HCT116 (cell line): ENCODE measurements around the gene MYBPC3. TPM values are rescaled to one million over a fixed set of nuclear protein-coding genes. Genes with fewer than 3 reads are reported as not detected.

Experiments used
- ATAC-seq: fragments of 200-7000 bp; cut with Tn5 transposase; 2 replicates; pipeline ENCODE4 v1.9.1; 2020; ENCODE audit warnings: mild to moderate bottlenecking, moderate library complexity
- BruUV-seq: library from RNA; stranded (reverse); fragments of 400-500 nt; replicated peaks from 2 replicates; lab custom pipeline; 2021; lab: Mats Ljungman, UMichigan
- CTCF ChIA-PET: fragments of 300-600 bp; sonication (Branson Sonifier 250); formaldehyde crosslinking; loops from one replicate; lab custom pipeline; 2021; ENCODE audit warnings: antibody characterized with exemption; lab: Charles Lee
- POLR2A ChIA-PET: fragments of 300-600, 350-600 bp; sonication (Branson Sonifier 250); formaldehyde crosslinking; loops from one replicate; lab custom pipeline; 2021; ENCODE audit warnings: antibody characterized with exemption; lab: Charles Lee
- RAD21 ChIA-PET, 2 experiments: fragments of 300-600 bp; sonication (Branson Sonifier 250); formaldehyde crosslinking; loops; one replicate each; lab custom pipeline; 2023; ENCODE audit warnings: low total read pairs in 2 of 2; ENCODE audit not compliant: uncharacterized antibody in 2 of 2, unreplicated experiment in 2 of 2, low non-redundant PET in 1 of 2; lab: Charles Lee
- DNase-seq: peaks from one replicate; pipeline ENCODE4 v3.0.0-alpha.2; 2010; ENCODE audit warnings: low read depth, low spot score
- H2AFZ ChIP-seq: fragments of 200-600 bp; shearing (Covaris generic), sonication (generic); 2 replicates; pipeline ENCODE4 v1.6.1; 2017; ENCODE audit warnings: low read depth, mixed run types, mixed read lengths, antibody characterized with exemption, low read length; ENCODE audit not compliant: poor library complexity, severe bottlenecking
- H3K27ac ChIP-seq: 2 replicates; pipeline ENCODE4 v1.5.1; 2012; ENCODE audit warnings: low read depth, low read length
- H3K27me3 ChIP-seq: fragments of 200-600 bp; sonication (generic); 2 replicates; pipeline ENCODE4 v1.6.1; 2016; ENCODE audit warnings: mixed run types, low read length, mixed read lengths; ENCODE audit not compliant: insufficient read depth
- H3K36me3 ChIP-seq, 2 experiments: fragments of 200-500 bp in 1 of 2; fragments of 200-600 bp in 1 of 2; sonication (Bioruptor generic) in 1 of 2; sonication (generic) in 1 of 2; 2 replicates each; pipeline versions ENCODE4 v1.5.1 to v1.6.1; 2014 to 2016; ENCODE audit warnings: low read length in 2 of 2, inconsistent platforms in 1 of 2, mixed read lengths in 1 of 2, mixed run types in 1 of 2; ENCODE audit not compliant: insufficient read depth in 2 of 2, control insufficient read depth in 1 of 2
- H3K4me1 ChIP-seq, 2 experiments: fragments of 200-600 bp in 1 of 2; sonication (generic) in 1 of 2; 2 replicates each; pipeline versions ENCODE4 v1.5.1 to v1.6.1; 2012 to 2017; ENCODE audit warnings: low read length in 2 of 2, inconsistent platforms in 1 of 2, mild to moderate bottlenecking in 1 of 2, mixed read lengths in 1 of 2, mixed run types in 1 of 2, moderate library complexity in 1 of 2; ENCODE audit not compliant: insufficient read depth in 2 of 2, control insufficient read depth in 1 of 2
- H3K4me2 ChIP-seq: fragments of 200-600 bp; sonication (generic); 2 replicates; pipeline ENCODE4 v1.6.1; 2017; ENCODE audit warnings: mixed run types, low read length, mixed read lengths
- H3K4me3 ChIP-seq, 2 experiments: fragments of 200-600 bp in 1 of 2; sonication (generic) in 1 of 2; replicated peaks in 1 of 2; 2 replicates each; pipeline ENCODE4 v1.5.1; 2011 to 2016; ENCODE audit warnings: low read length in 2 of 2, control low read depth in 1 of 2, low read depth in 1 of 2, mild to moderate bottlenecking in 1 of 2, mixed read lengths in 1 of 2, mixed run types in 1 of 2
- H3K79me2 ChIP-seq: fragments of 200-600 bp; sonication (generic); 2 replicates; pipeline ENCODE4 v1.6.1; 2017; ENCODE audit warnings: mild to moderate bottlenecking, mixed run types, low read length, moderate library complexity, mixed read lengths; ENCODE audit not compliant: insufficient read depth
- H3K9ac ChIP-seq: fragments of 200-600 bp; sonication (generic); 2 replicates; pipeline ENCODE4 v1.6.1; 2016; ENCODE audit warnings: low read length, mixed read lengths
- H3K9me2 ChIP-seq: fragments of 200-600 bp; sonication (generic), shearing (Covaris generic); 2 replicates; pipeline ENCODE4 v1.6.1; 2017; ENCODE audit warnings: mixed run types, mild to moderate bottlenecking, moderate library complexity; ENCODE audit not compliant: insufficient read depth
- H3K9me3 ChIP-seq, 2 experiments: fragments of 200-500 bp in 1 of 2; fragments of 200-600 bp in 1 of 2; sonication (Bioruptor generic) in 1 of 2; sonication (generic) in 1 of 2; 2 replicates each; pipeline ENCODE4 v1.6.1; 2014 to 2017; ENCODE audit warnings: low read length in 2 of 2, mixed read lengths in 2 of 2, inconsistent platforms in 1 of 2, low read depth in 1 of 2, mild to moderate bottlenecking in 1 of 2, mixed run types in 1 of 2, moderate library complexity in 1 of 2; ENCODE audit not compliant: control insufficient read depth in 1 of 2, insufficient read depth in 1 of 2
- H4K20me1 ChIP-seq: fragments of 200-600 bp; sonication (generic), shearing (Covaris generic); 2 replicates; pipeline ENCODE4 v1.6.1; 2017; ENCODE audit warnings: mixed run types, mild to moderate bottlenecking, moderate library complexity; ENCODE audit not compliant: insufficient read depth
- ATF3 ChIP-seq: IDR thresholded peaks from 2 replicates; pipeline ENCODE4 v1.6.1; 2012
- CBX3 ChIP-seq: IDR thresholded peaks from 2 replicates; pipeline ENCODE4 v1.6.1; 2012; ENCODE audit warnings: low read depth
- CEBPB ChIP-seq: IDR thresholded peaks from 2 replicates; pipeline ENCODE4 v1.6.1; 2012; ENCODE audit warnings: low read depth
- ELF1 ChIP-seq: IDR thresholded peaks from 2 replicates; pipeline ENCODE4 v1.6.1; 2012; ENCODE audit warnings: low read depth, borderline replicate concordance
- EZH2 ChIP-seq: fragments of 200-600 bp; sonication (generic); IDR thresholded peaks from 2 replicates; pipeline ENCODE4 v1.6.1; 2017; ENCODE audit warnings: antibody characterized with exemption, mixed run types
- FOSL1 ChIP-seq: IDR thresholded peaks from 2 replicates; pipeline ENCODE4 v1.6.1; 2012; ENCODE audit warnings: low read depth
- JUND ChIP-seq: IDR thresholded peaks from 2 replicates; pipeline ENCODE4 v1.6.1; 2012
- MAX ChIP-seq: IDR thresholded peaks from 2 replicates; pipeline ENCODE4 v1.6.1; 2012
- POLR2A ChIP-seq: IDR thresholded peaks from 2 replicates; pipeline ENCODE4 v1.7.0; 2011; ENCODE audit warnings: borderline replicate concordance; ENCODE audit not compliant: insufficient read depth, insufficient read length; ENCODE audit errors: extremely low read depth
- POLR2AphosphoS5 ChIP-seq: IDR thresholded peaks from 2 replicates; pipeline ENCODE4 v1.6.1; 2011; ENCODE audit warnings: mild to moderate bottlenecking, low read depth, low read length, moderate library complexity
- RAD21 ChIP-seq: IDR thresholded peaks from 2 replicates; pipeline ENCODE4 v1.6.1; 2012; ENCODE audit warnings: low read depth, mild to moderate bottlenecking
- SIN3A ChIP-seq: IDR thresholded peaks from 2 replicates; pipeline ENCODE4 v1.6.1; 2012; ENCODE audit warnings: low read depth
- SP1 ChIP-seq: IDR thresholded peaks from 2 replicates; pipeline ENCODE4 v1.6.1; 2012; ENCODE audit warnings: low read depth
- TCF7L2 ChIP-seq: IDR thresholded peaks from 2 replicates; pipeline ENCODE4 v1.7.0; 2011; ENCODE audit warnings: borderline replicate concordance, inconsistent platforms; ENCODE audit not compliant: insufficient read depth, insufficient read length; ENCODE audit errors: extremely low read depth
- ZBTB33 ChIP-seq: IDR thresholded peaks from 2 replicates; pipeline ENCODE4 v1.6.1; 2011; ENCODE audit warnings: mild to moderate bottlenecking, low read length, moderate library complexity; ENCODE audit not compliant: insufficient replicate concordance; ENCODE audit errors: extremely low read depth
- ZFX ChIP-seq: fragments of 450-650 bp; IDR thresholded peaks from 2 replicates; pipeline ENCODE4 v1.6.1; 2017
- ZNF274 ChIP-seq: fragments of 200-500 bp; sonication (Bioruptor generic); IDR thresholded peaks from 2 replicates; pipeline ENCODE4 v1.6.1; 2014; ENCODE audit warnings: mild to moderate bottlenecking, low read depth, low read length, inconsistent platforms
- intact Hi-C: fragments of 100-400 bp; cut with micrococcal nuclease; formaldehyde crosslinking; loops from 2 replicates; pipeline ENCODE4 v1.10.0; 2022
- total RNA-seq: library from RNA; stranded (reverse); gene quantifications from one replicate; pipeline ENCODE4 v1.2.1, GENCODE V29; 2021; ENCODE audit not compliant: unreplicated experiment
- TF ChIP-seq, protein P1 (sequence below): IDR thresholded peaks from 2 replicates; pipeline ENCODE4 v1.6.1; 2012; ENCODE audit warnings: low read depth
- TF ChIP-seq, protein P2 (sequence below), 3 experiments: fragments of 200-600 bp in 1 of 3; sonication (generic) in 1 of 3; IDR thresholded peaks in 2 of 3; conservative IDR thresholded peaks in 1 of 3; 2 replicates each; pipeline ENCODE4 v1.5.1; 2012 to 2017; ENCODE audit warnings: low read depth in 2 of 3, low read length in 2 of 3, antibody characterized with exemption in 1 of 3, borderline replicate concordance in 1 of 3, control low read depth in 1 of 3, mild to moderate bottlenecking in 1 of 3, mixed read lengths in 1 of 3, mixed run types in 1 of 3, moderate library complexity in 1 of 3; ENCODE audit not compliant: insufficient read depth in 1 of 3

MYBPC3 gene
- total RNA-seq, 1 experiment from 2014 or later = 0.25 TPM

DNA sequence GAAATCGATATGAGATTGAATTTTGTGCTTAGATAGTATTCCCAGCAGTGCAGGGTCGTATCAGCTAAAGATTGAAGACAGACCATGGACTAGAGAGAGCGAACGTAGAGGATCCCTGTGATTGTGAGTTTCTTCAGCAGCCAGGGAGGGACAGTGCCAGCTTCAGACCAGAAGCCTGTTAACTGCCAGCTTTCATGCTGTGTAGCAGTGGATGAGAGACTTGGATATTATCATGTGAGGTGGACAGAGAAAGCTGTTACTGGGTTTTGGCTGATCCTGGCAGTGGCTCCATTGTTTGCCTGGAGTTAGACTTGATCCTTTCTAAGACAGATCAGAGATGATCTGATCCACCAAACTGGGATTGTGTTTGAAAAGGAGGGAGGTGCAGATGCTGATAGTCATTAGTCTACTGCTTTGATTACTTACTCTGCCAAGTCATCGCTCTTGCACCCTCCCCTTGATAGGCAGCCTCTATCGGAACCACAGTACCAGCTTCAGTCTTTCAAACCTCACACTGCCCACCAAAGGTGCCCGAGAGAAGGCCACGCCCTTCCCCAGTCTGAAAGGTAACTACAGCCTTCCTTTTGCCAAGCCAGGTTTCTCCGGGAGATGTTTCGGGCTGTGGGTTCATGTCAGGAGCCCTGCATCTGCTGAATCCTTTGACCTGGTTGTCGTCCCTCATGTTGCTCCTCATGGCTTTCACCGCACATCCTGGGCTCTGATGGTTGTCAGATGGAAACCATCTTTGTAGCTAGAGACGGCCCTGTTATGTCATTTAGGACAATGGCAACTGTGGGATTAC lies 66.3 kb downstream of the MYBPC3 start:
- CTCF ChIA-PET = no interaction called here
- H3K9ac ChIP-seq = no peak overlapping the region
- intact Hi-C loops = no loop called here
- H3K27ac ChIP-seq = no peak overlapping the region
- H3K4me1 ChIP-seq = no peaks in the 10 kb centered on the region
- no peak overlapping the region for H3K4me2 ChIP-seq
- no peak overlapping the region for H3K4me3 ChIP-seq
- no peaks in the 10 kb centered on the region for H4K20me1 ChIP-seq
- BruUV-seq = no TSS peak
- peaks cover 43 to 48% of the 10 kb centered on the region in 2 experiments for H3K36me3 ChIP-seq
- no peak for DNase-seq
- TF ChIP-seq CBX3 = no peak
- TF ChIP-seq FOSL1 = no peak
- TF ChIP-seq ZBTB33 = no peak
- TF ChIP-seq MAX = no peak
- TF ChIP-seq SIN3A = no peak
- TF ChIP-seq, protein P1, sequence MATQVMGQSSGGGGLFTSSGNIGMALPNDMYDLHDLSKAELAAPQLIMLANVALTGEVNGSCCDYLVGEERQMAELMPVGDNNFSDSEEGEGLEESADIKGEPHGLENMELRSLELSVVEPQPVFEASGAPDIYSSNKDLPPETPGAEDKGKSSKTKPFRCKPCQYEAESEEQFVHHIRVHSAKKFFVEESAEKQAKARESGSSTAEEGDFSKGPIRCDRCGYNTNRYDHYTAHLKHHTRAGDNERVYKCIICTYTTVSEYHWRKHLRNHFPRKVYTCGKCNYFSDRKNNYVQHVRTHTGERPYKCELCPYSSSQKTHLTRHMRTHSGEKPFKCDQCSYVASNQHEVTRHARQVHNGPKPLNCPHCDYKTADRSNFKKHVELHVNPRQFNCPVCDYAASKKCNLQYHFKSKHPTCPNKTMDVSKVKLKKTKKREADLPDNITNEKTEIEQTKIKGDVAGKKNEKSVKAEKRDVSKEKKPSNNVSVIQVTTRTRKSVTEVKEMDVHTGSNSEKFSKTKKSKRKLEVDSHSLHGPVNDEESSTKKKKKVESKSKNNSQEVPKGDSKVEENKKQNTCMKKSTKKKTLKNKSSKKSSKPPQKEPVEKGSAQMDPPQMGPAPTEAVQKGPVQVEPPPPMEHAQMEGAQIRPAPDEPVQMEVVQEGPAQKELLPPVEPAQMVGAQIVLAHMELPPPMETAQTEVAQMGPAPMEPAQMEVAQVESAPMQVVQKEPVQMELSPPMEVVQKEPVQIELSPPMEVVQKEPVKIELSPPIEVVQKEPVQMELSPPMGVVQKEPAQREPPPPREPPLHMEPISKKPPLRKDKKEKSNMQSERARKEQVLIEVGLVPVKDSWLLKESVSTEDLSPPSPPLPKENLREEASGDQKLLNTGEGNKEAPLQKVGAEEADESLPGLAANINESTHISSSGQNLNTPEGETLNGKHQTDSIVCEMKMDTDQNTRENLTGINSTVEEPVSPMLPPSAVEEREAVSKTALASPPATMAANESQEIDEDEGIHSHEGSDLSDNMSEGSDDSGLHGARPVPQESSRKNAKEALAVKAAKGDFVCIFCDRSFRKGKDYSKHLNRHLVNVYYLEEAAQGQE = no peak
- no peak for TF ChIP-seq ZFX
- no peak for TF ChIP-seq POLR2A
- TF ChIP-seq, protein P2, sequence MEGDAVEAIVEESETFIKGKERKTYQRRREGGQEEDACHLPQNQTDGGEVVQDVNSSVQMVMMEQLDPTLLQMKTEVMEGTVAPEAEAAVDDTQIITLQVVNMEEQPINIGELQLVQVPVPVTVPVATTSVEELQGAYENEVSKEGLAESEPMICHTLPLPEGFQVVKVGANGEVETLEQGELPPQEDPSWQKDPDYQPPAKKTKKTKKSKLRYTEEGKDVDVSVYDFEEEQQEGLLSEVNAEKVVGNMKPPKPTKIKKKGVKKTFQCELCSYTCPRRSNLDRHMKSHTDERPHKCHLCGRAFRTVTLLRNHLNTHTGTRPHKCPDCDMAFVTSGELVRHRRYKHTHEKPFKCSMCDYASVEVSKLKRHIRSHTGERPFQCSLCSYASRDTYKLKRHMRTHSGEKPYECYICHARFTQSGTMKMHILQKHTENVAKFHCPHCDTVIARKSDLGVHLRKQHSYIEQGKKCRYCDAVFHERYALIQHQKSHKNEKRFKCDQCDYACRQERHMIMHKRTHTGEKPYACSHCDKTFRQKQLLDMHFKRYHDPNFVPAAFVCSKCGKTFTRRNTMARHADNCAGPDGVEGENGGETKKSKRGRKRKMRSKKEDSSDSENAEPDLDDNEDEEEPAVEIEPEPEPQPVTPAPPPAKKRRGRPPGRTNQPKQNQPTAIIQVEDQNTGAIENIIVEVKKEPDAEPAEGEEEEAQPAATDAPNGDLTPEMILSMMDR (IDR thresholded peaks at IDR 0.05 in 2 of 3, conservative IDR thresholded peaks at IDR 0.05 in 1 of 3; ENCODE audit: borderline replicate concordance in 1 of 3, insufficient read depth in 1 of 3, low read depth in 2 of 3, low read length in 2 of 3) = no peak
- TF ChIP-seq ELF1 = no peak
- no peak for TF ChIP-seq JUND
- no peak for TF ChIP-seq SP1
- no peak for TF ChIP-seq TCF7L2
- TF ChIP-seq ZNF274 = no peak
- TF ChIP-seq ATF3 = no peak
- no peak for TF ChIP-seq EZH2
- no peak for TF ChIP-seq POLR2AphosphoS5
- no peak for TF ChIP-seq CEBPB
- TF ChIP-seq RAD21 = no peak
- TF ChIP-seq, all 23 proteins: peak for 0
- POLR2A ChIA-PET = no interaction called here
- Histone ChIP-seq H3K27me3 (no peaks in the 10 kb centered on the region), H3K79me2 (no peaks in the 10 kb centered on the region), H3K9me2 (no peaks in the 10 kb centered on the region), H3K9me3 (no peaks in the 10 kb centered on the region), H2AFZ (no peak overlapping the region)
- ATAC-seq = no peak
- RAD21 ChIA-PET = no interaction called here
